Cardiac muscle cell (in vitro differentiated cells and primary cell): ENCODE results near the gene CCDC73. TPM values are rescaled to one million over a fixed set of nuclear protein-coding genes. Genes with fewer than 3 reads are reported as not detected.

Experiments used
- DNase-seq, 2 donors: peaks; one replicate each; pipeline versions ENCODE4 v3.0.0 to v3.0.0-alpha.2; 2010 to 2017; ENCODE audit warnings: low read depth in 1 of 2, low spot score in 1 of 2
- H3K27ac ChIP-seq: fragments of 200-600 bp; sonication (generic); 2 replicates; pipeline ENCODE4 v1.5.1; 2016
- H3K27me3 ChIP-seq: fragments of 200-600 bp; sonication (generic); 2 replicates; pipeline ENCODE4 v1.6.0; 2016; ENCODE audit warnings: control low read depth
- H3K36me3 ChIP-seq: fragments of 200-600 bp; sonication (generic); 2 replicates; pipeline ENCODE4 v1.5.1; 2016; ENCODE audit warnings: control low read depth
- H3K4me1 ChIP-seq: fragments of 200-600 bp; sonication (generic); 2 replicates; pipeline ENCODE4 v1.8.1; 2017; ENCODE audit warnings: low read depth, mild to moderate bottlenecking, mixed run types
- H3K4me3 ChIP-seq: fragments of 200-600 bp; sonication (generic); 2 replicates; pipeline ENCODE4 v1.5.1; 2016; ENCODE audit warnings: mild to moderate bottlenecking
- H3K9me3 ChIP-seq: fragments of 200-600 bp; sonication (generic); 2 replicates; pipeline ENCODE4 v1.5.1; 2017; ENCODE audit warnings: low read depth, mild to moderate bottlenecking, control low read depth
- polyA plus RNA-seq: library from polyadenylated mRNA; unstranded; fragments of >200 nt; fragmentation: Nextera tagmentation; extraction: Ambion mirVana; gene quantifications from 2 replicates; pipeline ENCODE4 v1.2.1, GENCODE V29; 2016
- total RNA-seq: library from RNA; depleted of rRNA; stranded (reverse); fragments of >200 nt; gene quantifications from 2 replicates; pipeline ENCODE4 v1.2.3, GENCODE V29; 2016
- TF ChIP-seq, protein P1 (sequence below): IDR thresholded peaks from 2 replicates; pipeline ENCODE4 v1.5.1; 2012; ENCODE audit warnings: low read depth, mild to moderate bottlenecking, low read length

Gene CCDC73
- total and polyA plus RNA-seq, 2 experiments from 2014 or later: 0.76 TPM; not detected in 1

DNA sequence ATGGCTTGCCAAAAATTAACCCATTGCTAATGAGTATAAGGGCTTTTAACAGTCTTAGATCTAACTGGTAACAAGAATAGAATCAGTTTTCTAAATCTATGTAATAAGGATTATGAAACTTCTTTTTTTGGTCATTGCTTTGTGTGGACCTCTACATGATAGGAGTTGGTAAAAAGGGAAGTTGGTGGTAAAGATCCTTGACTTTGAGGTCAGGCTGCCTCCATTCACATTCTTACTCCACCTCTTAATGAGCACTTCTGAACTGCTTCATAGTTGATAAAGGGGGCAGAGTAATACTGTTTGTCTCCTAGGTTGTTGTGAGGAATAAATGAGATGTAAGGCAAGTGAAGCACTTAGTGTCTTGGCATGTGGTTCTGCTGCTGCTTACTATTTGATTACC, 200.2 kb downstream of the CCDC73 start:
- no peak for DNase-seq
- no peaks in the 10 kb centered on the region for H3K27me3 ChIP-seq
- no peaks in the 10 kb centered on the region for H3K9me3 ChIP-seq
- H3K27ac ChIP-seq: no peak overlapping the region
- peaks cover 75% of the 10 kb centered on the region for H3K36me3 ChIP-seq
- TF ChIP-seq, protein P1, sequence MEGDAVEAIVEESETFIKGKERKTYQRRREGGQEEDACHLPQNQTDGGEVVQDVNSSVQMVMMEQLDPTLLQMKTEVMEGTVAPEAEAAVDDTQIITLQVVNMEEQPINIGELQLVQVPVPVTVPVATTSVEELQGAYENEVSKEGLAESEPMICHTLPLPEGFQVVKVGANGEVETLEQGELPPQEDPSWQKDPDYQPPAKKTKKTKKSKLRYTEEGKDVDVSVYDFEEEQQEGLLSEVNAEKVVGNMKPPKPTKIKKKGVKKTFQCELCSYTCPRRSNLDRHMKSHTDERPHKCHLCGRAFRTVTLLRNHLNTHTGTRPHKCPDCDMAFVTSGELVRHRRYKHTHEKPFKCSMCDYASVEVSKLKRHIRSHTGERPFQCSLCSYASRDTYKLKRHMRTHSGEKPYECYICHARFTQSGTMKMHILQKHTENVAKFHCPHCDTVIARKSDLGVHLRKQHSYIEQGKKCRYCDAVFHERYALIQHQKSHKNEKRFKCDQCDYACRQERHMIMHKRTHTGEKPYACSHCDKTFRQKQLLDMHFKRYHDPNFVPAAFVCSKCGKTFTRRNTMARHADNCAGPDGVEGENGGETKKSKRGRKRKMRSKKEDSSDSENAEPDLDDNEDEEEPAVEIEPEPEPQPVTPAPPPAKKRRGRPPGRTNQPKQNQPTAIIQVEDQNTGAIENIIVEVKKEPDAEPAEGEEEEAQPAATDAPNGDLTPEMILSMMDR: no peak
- H3K4me3 ChIP-seq: no peak overlapping the region
- H3K4me1 ChIP-seq: no peaks in the 10 kb centered on the region

DNA sequence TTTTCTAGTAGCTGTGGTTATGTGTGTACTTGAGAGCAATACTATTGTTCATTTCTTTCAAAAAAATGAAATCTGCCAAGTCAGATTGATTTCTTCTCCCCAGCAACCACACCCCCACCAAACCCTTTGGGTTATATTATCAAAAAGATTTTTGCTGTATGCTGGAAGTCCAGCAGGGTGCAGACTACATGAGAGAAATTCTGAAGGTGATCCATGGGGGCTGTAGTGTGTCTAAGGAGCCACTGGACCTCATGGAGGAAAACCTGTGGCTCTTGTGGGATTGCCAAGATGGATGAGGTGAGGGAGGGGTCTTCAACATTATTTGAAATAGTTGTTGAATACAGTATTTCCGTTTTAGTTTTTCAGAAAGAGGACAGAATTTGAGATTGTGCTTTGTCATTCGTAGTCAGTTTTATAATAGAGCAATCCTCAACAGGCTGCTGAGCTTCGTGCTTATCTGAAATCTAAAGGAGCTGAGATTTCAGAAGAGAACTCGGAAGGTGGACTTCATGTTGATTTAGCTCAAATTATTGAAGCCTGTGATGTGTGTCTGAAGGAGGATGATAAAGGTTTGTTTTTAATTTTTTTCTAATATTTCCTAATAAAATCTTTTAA, 207.8 kb downstream of the CCDC73 start:
- Histone ChIP-seq H3K4me1 (peaks cover 6% of the 10 kb centered on the region), H3K4me3 (no peak overlapping the region), H3K27ac (no peak overlapping the region), H3K9me3 (no peaks in the 10 kb centered on the region), H3K27me3 (no peaks in the 10 kb centered on the region), H3K36me3 (peaks cover 23% of the 10 kb centered on the region)
- TF ChIP-seq, protein P1: peak; percentile 45
- peak; percentile 12 to 33 for DNase-seq

DNA sequence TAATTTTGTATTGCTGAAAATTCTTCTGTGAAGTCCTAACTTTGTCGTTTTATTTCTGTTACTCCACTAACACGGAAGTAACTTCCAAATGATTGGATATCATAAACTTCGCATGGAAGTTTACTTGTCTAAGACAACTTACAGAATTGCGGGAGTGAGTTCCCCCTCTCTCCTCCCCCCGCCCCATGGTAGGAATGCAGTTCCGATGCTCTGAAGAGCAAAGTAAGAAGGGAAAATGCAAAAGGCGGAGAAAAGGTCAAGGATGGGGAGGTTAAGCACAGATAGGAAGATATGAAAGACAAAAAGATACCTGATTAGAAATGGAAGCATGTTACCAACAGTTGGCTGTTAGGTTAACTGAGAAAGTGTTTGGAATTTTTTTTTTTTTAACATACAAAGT, 209.5 kb downstream of the CCDC73 start:
- TF ChIP-seq, protein P1: no peak

GRCh38 chr11:32583459-32584271, 210.8 kb downstream of the CCDC73 start, which contains the start of gene EIF3M:
TSS of gene EIF3M (plus strand) at chr11:32583831. CDS start at chr11:32583888, 57 bp downstream.
- H3K4me1 ChIP-seq: peaks cover 6% of the 10 kb centered on the region
- H3K27ac ChIP-seq: peak within 1 kb of the TSS; percentile 95
- no peaks in the 10 kb centered on the region for H3K9me3 ChIP-seq
- H3K36me3 ChIP-seq: no peaks in the 10 kb centered on the region
- peak within 1 kb of the TSS; percentile 84 for H3K4me3 ChIP-seq
- TF ChIP-seq, protein P1: no peak
- no peaks in the 10 kb centered on the region for H3K27me3 ChIP-seq
- DNase-seq: peak; percentile 97 to 98

More for the DNA sequence above, 209.5 kb downstream of the CCDC73 start:
- Histone ChIP-seq H3K27me3 (no peaks in the 10 kb centered on the region), H3K4me1 (peaks cover 6% of the 10 kb centered on the region), H3K36me3 (peaks cover 8% of the 10 kb centered on the region), H3K9me3 (no peaks in the 10 kb centered on the region), H3K4me3 (peak overlapping the region; percentile 84), H3K27ac (no peak overlapping the region)
- DNase-seq: peak in 1 of 2 donors; percentile 33

- Histone ChIP-seq H3K36me3 (no peaks in the 10 kb centered on the region), H3K27me3 (no peaks in the 10 kb centered on the region), H3K9me3 (no peaks in the 10 kb centered on the region), H3K4me1 (peaks cover 6% of the 10 kb centered on the region), H3K4me3 (no peak overlapping the region), H3K27ac (no peak overlapping the region)
- TF ChIP-seq, protein P1: no peak
- no peak for DNase-seq
These were observed 212.9 kb downstream of the CCDC73 start for GRCh38 chr11:32581556-32581955.
